GM19455 (cell line): ENCODE data around the gene LEF1.

ENCODE experiments used
- ATAC-seq: cut with Tn5 transposase; IDR thresholded peaks from one replicate; pipeline ENCODE4 v1.9.1; 2021; ENCODE audit not compliant: unreplicated experiment

Gene LEF1

DNA sequence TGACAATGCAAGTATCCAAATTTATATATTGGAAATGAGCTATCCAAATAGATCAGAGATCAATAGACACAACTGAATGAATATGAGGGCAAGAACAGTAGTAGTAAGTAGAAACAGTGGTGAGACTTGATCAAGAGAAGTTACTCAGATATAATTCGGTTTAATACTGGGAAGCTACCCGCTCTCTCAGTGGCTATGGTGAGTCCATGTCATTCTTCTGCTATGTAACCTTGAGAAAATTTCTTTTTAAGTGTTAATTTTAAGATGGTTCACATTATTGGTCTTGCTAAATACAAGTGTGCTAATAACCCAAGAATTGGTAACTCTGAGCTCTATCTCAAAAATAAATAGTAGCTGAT is 53.6 kb downstream of the LEF1 start:
- ATAC-seq, result no peak

DNA sequence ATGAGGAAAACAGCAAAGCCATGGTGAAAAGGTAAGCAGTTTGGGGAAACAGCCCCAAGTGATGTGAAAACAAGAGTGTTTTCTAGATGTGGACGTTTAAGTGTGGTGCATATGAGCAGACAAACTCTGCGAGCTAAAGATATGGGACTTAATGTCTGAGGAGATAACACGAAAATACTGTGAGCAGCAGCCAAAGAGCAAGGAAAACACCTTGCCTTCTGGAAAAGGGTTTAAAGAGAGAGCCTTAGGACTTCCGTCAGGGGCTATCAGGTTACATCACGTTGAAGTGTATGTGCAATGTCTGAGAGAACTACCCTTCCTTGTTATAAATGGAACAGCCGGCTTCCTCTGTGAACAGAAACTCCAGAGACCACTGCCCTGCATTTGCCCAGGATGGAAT is 54.2 kb downstream of the LEF1 start:
- no peak for ATAC-seq

DNA sequence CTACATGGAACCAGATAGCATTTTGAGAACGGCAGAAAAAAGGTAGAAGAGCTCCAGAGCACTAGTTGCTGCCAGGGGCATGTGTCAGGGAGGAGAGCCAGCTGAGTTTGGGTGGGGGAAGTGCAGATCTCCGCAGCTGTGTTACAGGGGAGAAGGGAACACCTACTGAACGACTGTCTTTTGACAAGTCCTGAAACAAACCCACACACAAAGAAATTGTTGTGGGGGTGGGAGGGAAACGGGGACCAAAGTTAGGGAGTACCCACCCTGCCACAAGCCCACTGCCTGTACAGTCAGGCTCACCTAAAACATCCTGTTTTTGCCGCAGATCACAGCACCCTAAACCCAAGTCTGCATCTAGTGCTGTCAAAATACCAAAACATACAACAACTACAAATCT is 55.5 kb downstream of the LEF1 start:
- no peak for ATAC-seq

DNA sequence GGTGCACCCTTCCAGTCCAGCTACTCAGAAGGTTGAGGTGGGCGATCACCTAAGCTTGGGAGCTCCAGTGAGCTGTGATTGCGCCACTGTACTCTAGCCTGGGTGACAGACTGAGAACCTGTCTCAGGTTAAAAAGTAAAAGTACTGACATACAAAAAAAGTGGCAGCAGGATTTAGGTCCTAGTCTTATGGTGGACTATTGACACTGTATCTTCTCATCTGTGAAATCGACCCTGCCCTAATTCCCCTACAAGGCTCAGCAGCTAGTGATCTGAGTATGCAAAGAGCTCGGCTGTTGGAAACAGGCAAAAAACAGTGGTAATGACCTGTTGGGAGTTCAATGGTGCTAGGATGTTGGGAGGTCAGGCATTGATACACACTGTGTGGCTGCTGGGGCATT is 57.0 kb downstream of the LEF1 start:
- no peak for ATAC-seq

DNA sequence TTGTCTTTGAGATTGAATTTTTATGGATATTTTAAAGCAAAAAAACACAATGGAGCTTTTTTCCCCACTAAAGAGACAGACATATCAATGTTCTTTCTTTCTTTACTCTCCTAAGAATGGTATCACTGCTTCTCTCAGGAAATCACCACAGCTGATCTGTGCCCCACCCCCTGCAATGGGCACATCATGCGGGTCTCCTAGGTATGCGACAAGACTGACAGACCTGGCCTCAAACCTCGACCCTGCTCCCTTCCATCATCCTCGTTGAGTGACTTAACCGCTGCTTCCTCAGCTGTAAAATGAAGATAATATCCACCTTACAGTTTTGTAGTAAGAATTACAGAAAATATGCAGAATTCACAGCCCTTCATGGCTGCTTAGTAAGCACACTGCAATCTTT is 58.3 kb downstream of the LEF1 start:
- ATAC-seq, result no peak

DNA sequence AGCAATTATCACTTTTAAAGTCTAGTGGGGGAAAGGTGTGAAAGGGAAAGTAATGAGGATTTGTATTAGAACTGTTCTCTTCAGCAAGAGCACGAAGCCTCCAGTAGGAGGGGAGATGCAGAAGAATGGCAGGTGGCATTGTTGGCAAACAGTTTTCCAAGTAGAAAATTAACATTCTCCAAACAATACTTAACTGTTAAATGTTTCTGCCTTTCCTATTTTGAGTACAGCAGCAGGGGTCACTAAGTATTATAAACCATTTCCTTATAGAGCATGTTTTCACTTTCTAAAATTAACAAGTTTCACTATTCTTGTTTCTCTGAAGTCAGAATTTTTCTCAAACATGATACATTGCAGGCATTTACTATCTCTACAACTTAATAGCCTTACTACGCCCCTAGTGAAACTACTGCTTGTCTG is 58.7 kb downstream of the LEF1 start:
- ATAC-seq, result peak; percentile 75

DNA sequence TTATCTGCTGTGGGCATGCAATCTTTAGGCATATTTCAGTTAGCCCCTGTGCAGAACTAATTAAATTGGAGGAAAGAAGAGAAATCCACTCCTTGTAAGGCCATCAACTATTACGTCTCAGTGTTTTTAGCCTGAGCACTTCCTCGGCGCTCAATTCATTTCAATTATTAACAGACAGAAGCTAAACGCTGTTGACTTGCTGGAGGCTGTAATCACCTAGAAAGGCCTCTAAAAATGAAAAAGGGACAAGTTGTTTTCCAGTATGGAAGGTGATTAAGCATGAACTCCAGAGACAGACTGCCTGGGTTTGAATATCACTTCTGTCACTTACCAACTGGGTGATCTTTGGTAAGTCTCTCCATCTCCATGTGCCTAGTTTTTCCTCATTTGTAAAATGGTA is 59.6 kb downstream of the LEF1 start:
- ATAC-seq, result no peak

DNA sequence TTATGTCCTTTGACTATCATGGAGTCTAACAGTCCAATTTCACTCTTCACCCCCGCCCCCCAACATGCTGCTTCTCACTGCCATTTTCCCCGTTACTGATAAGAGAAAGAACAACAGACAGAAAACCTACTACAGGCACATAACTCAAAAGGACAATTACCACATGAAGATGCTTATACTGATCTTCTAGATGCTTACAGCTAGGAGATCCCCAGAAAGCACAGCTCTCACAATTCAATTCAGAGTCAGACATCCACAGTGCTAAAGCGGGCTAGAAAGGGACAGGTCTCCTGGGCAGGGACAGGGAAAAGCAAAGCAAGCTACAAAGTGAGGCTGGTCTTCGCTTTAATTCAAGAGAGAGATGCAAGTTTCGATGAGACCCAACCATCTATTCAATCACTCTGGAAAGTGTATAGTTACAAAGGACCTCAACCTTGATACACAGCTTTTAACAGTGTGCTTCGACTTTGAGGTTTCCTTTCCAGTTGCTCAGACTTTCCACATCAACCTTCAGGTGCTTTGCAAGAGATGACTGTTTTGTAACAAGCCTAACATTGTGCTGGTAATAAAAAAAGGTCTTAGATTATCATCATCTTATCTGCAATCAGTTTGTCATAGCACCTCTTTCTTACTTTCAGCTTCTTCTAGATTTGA is 60.9 kb downstream of the LEF1 start:
- no peak for ATAC-seq

DNA sequence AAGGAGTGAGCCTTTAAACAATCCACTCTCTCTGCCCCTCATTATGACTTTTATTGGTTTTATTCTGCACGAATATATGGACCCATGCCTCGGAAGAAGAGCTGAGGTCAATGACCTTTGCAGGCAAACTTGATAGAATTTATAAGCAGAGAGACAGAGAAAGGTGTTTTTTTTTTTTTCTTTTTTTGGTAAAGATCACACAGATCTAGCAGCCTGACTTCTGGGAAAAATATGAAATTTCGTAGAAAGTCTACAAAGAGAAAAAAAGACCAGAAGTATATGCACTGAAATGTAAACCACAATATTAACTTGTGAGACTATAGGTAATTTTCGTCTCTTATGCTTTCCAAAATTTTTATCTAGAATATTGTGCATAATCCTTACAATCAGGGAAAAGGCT is 61.6 kb downstream of the LEF1 start:
- no peak for ATAC-seq

DNA sequence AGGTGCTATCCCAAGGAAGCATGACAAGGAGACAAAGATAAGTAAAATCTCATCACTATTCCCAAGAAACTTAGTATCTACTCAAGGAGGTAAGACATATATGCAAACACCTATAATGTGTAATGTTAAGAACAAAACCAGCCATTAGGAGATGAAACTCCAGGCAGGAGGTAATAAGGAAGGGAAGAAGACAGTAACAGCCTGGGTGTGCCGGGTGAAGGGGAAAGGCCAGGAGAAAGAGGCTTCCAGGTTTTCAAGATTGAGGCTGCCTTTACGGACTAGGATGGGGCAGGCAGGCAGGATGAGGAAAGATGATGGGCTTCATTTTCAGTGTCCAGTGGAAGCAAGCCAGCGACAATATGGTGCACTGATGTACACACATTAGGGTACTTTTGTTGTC is 62.5 kb downstream of the LEF1 start:
- no peak for ATAC-seq

DNA sequence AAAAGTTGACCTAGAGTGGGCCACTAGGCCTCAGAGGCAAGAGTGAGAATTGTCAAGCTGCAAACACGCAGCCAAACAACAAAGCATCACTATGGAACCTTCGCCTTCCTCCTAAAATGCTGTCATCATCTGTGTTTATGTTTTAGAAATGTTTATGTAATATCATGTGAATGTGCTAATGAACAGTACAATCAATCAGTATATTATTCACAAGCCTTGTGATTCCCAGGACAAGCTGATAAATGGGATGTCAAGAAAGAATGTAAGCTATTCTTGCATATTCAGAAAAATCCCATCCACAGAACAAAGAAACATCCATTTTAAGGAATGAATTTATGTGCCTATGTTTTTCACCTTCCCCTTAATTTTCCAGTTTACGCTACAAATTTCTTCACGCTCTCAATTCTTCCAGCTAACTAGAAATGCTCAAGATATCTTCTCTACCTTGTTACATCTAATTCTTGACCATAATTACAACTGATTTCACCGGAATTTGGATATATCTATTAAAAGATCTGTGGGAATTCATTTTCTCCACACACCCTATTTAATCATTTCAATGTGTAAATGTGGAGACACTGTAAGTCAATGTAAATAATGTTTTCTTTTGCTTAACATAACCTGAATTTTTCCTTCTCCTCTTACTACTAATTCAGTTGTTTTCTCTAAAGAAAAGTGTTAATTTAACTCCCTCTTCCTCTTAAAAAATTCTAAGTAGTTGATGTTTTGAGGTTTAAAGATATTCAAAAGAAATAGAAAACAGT is 65.5 kb downstream of the LEF1 start:
- ATAC-seq, result no peak

DNA sequence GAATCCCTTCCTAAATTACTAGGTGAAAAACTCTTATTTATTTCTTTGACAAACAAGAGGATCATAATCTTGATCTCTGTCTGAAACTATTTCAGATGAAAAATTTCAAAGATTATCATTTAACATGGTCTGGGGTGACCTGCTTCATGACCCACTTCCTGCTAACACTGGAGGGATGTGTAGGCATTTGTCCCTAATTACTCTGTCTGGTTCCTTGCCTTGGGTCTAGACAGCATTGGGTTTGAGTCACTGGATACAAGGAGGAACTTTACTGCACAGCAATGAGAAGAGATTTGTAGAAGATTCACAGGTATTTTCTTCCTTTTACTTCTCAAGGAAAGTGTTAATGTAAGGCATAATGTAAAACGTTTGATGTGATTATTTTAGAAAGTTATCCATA is 67.9 kb downstream of the LEF1 start:
- no peak for ATAC-seq

DNA sequence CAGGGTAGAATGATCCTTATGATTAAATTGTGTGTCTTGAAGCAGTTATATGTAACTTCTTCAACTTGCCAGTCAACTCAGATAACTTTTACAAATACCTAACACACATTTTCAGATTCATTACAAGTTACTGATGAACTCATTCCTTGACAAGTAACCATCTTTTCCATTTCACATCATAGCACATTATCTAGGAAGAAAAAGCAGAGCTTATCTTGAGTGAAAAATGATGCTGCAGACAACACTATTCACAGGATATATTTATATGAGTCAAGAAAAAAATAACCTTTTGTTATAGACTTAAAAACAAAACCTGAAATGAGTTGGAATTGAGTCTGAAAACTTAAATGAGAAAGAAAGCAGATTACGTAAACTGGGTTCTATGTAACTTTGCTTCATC is 68.9 kb downstream of the LEF1 start:
- ATAC-seq, result no peak

DNA sequence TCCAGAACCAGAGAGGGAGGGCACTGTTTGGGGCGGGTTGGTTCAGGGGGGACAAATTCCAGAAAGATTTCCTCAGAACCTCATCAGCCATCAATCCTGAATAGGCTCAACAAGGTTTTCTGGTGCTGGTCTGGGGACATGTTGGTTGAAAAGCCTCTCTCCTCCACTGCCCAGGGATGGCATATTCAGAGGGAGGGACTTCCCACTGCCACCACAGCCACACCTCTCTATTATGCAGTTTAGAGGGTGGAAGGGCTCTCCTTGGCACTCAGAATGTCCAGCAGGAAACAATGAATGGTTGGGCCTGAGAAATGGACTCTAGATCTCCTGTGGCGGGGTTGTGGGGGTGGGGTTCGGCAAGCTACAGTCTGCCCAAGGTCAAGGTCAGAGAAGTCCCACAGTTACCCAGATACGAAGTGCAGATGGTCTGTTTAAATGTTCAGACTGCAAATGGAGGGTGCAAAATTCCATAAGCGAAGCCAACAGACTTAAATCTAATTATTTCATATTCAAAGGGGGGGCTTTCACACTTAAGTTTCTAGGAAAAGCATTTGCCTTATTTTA is 70.7 kb downstream of the LEF1 start:
- ATAC-seq, result no peak

DNA sequence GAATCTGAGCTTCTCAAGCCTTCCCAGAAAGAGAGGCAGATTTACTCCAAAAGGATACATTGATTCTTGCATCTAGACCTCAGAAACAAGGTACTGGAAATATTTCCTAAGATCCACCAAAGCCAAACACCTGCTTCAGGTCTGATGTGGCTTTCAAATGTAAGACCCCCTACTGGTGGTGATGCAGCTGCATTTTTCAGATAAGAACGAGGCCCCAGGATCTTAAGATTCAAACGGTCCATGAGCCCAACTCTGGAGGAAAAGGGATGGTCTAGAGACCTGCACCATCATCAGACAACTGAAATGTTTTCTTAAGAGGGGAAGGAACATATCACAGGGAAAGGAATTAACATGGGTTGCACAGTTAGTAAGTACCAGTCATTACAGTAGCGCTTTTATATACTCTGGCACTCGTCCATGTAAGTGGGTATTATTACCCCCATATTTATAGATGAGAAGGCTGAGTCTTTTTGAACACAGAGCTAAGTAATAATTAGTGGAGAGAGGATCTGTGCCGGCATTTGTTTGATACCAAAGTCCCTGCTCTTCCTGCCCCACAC is 73.7 kb downstream of the LEF1 start:
- ATAC-seq, result no peak

DNA sequence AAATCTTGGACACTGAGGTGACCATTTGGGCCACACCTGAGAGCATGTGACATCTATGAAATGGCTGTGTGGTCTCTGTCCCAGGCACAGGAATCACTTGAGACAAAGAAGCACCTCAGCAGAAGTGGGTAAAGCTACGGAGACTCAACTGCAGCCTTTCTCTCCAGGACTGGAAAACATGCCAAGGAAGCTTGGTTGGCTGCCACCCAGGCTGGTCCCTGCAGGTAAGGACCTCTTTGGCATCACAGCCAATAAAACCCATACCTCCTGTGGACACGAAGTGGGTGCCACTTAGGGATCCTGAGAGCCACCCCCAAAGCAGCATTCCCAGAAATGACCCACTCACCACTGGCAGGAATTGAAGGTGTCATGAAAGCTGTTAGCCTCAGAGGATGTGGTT is 74.6 kb downstream of the LEF1 start:
- no peak for ATAC-seq

DNA sequence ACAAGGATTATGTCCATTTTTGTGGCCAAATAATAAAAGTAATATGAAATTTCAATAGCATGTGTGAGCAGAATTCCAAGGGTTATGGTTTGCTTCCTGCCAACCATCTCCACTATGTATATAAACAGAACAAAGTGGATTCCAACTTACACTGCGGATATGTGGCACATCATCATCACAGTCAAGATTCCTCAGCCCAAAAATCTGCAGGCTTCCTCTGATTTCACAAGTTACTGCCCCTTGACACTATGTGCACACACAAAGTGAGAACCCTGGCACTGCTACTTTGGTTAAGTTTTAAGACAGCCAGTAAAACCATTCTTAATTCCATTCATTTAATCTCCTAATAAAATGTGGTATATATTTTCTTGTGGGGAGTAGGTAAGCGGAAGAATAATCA is 76.4 kb downstream of the LEF1 start:
- no peak for ATAC-seq

DNA sequence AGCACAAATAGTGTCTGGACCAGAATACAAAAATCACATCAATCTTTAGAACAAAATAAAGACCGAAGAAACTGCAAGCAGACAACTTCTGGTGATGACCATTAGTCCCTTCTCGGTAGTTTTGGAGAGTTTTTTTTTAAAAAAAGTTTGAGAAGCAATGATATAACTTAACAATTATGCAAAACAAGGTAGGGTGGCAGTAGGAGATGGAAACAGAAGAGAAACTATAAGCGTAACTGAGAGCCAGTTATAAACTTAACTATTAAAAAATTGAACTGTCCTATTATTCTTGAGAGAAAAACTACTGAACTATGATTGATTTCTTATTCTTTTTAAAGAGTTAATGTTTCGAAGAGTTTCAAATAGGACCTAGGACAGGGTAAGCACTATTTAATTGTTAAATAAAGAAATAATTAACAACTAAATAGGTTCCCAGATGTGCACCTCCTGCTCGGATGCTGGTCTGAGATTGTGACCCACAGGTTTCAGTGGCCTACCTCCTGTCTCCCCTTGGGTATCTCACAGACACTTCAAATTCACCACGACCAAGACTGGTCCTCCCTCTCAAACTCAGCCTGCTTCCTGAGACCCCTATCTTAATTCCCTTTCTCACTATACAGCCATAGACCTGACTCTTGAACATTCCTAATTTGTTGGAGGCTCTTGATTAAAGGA is 81.3 kb downstream of the LEF1 start:
- ATAC-seq, result no peak

DNA sequence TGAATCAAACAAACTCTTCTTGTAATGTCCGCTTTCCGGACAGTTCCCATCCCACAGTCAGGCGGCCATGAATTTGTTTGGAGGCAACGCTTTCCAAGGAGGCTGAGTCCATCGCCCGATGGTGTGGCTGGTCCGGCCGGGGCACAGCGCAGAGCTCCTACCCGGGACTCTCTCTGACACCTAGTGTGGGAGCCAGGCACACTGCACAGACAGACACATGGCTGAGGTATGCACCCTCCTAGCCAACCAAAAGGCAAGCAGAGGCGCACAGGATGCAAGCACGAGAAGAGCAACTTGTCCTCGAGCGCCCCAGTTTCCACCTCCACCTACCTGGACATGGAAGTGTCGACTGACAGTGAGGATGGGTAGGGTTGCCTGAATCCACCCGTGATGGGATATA is 87.5 kb downstream of the LEF1 start:
- no peak for ATAC-seq

DNA sequence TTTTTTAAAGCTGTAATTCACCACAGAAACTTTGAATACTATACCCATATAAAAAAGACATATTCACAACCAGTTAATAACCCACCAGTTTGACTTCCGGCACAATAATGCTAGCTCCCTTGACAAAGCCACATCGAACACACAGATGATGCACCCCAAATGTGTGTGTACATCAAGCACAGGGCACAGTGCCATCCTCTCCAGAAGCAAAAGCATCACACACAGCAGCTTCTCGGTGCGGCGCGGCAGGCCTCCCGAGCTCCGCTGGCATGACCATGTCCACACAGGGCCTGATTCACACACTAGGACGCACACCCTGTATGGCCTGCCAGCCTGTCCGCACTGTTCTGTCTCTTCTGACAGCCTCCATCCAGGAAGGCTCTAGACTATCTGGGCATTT is 88.0 kb downstream of the LEF1 start:
- no peak for ATAC-seq

DNA sequence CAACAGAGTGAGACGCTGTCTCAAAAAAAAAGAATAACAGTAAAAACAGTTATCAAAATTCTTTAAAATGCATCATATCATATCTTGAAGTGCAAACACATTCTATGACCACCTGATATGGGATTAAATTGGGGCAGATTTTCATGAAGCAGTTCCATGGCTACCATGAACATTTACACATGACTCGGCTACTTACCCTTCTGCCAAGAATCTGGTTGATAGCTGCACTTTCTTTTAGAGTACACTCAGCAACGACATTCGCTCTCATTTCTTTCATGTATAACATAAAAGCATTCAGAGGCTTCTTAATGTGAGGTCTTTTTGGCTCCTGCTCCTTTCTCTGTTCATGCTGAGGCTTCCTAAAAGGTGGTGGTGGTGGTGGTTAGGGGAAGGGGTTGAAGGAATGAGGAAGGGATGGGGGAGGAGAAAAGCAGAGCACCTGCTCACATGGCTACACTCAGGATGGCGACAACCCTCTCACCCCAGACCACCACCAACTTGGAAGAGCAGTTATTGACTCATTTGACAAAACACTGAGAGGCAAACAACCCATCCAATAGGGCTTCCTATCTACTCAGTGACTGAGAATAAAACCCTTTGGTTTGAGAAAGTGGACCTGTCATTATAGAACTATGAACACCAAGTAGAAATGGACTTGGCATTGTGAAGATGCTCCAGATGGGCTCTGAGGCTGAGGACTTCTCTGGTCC is 90.6 kb downstream of the LEF1 start:
- no peak for ATAC-seq
